Rectal smooth muscle tissue (tissue), 1 donor: ENCODE measurements around the gene INSYN2B.
"Not testable (repeated sequence)": the region's sequence is repeated elsewhere in the genome, so short reads cannot be mapped to it uniquely, and the experiment has no call there.

Source experiments
- H3K27ac ChIP-seq: one replicate; pipeline ENCODE4 v1.7.0; 2013; ENCODE audit warnings: low read depth, low read length, inconsistent platforms
- H3K27me3 ChIP-seq: one replicate; pipeline ENCODE4 v1.7.0; 2013; ENCODE audit warnings: low read length; ENCODE audit not compliant: control insufficient read depth, insufficient read depth
- H3K36me3 ChIP-seq: one replicate; pipeline ENCODE4 v1.7.0; 2013; ENCODE audit warnings: low read length; ENCODE audit not compliant: control insufficient read depth, insufficient read depth
- H3K4me1 ChIP-seq: one replicate; pipeline ENCODE4 v1.7.0; 2013; ENCODE audit warnings: low read length; ENCODE audit not compliant: control insufficient read depth, insufficient read depth
- H3K4me3 ChIP-seq: one replicate; pipeline ENCODE4 v1.7.0; 2013; ENCODE audit warnings: low read length
- H3K9ac ChIP-seq: one replicate; pipeline ENCODE4 v1.7.0; 2013; ENCODE audit warnings: low read length

The INSYN2B gene

GRCh38 chr5:169856571-169856970 lies 123.7 kb downstream of the INSYN2B start:
- Histone ChIP-seq H3K27me3 (no peaks in the 10 kb centered on the region), H3K27ac (no peak overlapping the region), H3K9ac (no peak overlapping the region), H3K4me3 (no peak overlapping the region), H3K36me3 (no peaks in the 10 kb centered on the region), H3K4me1 (no peaks in the 10 kb centered on the region)

GRCh38 chr5:169851321-169851850 lies 128.9 kb downstream of the INSYN2B start:
- H3K27ac ChIP-seq = no peak overlapping the region
- no peaks in the 10 kb centered on the region for H3K27me3 ChIP-seq
- H3K4me1 ChIP-seq = no peaks in the 10 kb centered on the region
- H3K9ac ChIP-seq = no peak overlapping the region
- no peak overlapping the region for H3K4me3 ChIP-seq
- H3K36me3 ChIP-seq = no peaks in the 10 kb centered on the region

- Histone ChIP-seq H3K4me1 (no peaks in the 10 kb centered on the region), H3K27me3 (no peaks in the 10 kb centered on the region), H3K27ac (no peak overlapping the region), H3K36me3 (no peaks in the 10 kb centered on the region), H3K4me3 (no peak overlapping the region), H3K9ac (no peak overlapping the region)
Observed at GRCh38 chr5:169850409-169850808, 129.9 kb downstream of the INSYN2B start.

GRCh38 chr5:169848792-169849191 lies 131.5 kb downstream of the INSYN2B start:
- H3K27me3 ChIP-seq = no peaks in the 10 kb centered on the region
- H3K9ac ChIP-seq = no peak overlapping the region
- H3K27ac ChIP-seq = no peak overlapping the region
- H3K4me1 ChIP-seq = no peaks in the 10 kb centered on the region
- H3K36me3 ChIP-seq = no peaks in the 10 kb centered on the region
- H3K4me3 ChIP-seq = no peak overlapping the region

GRCh38 chr5:169848271-169848670 lies 132.0 kb downstream of the INSYN2B start:
- Histone ChIP-seq H3K27me3 (no peaks in the 10 kb centered on the region), H3K4me3 (no peak overlapping the region), H3K9ac (no peak overlapping the region), H3K27ac (no peak overlapping the region), H3K4me1 (no peaks in the 10 kb centered on the region), H3K36me3 (no peaks in the 10 kb centered on the region)

GRCh38 chr5:169847519-169847918 lies 132.8 kb downstream of the INSYN2B start:
- Histone ChIP-seq H3K4me3 (no peak overlapping the region), H3K4me1 (no peaks in the 10 kb centered on the region), H3K27me3 (no peaks in the 10 kb centered on the region), H3K36me3 (no peaks in the 10 kb centered on the region), H3K9ac (no peak overlapping the region), H3K27ac (no peak overlapping the region)

GRCh38 chr5:169842699-169843098 lies 137.6 kb downstream of the INSYN2B start:
- Histone ChIP-seq H3K36me3 (no peaks in the 10 kb centered on the region), H3K27me3 (no peaks in the 10 kb centered on the region), H3K27ac (no peak overlapping the region), H3K4me1 (no peaks in the 10 kb centered on the region), H3K4me3 (no peak overlapping the region), H3K9ac (no peak overlapping the region)

GRCh38 chr5:169840405-169840804 lies 139.9 kb downstream of the INSYN2B start:
- H3K36me3 ChIP-seq = no peaks in the 10 kb centered on the region
- no peak overlapping the region for H3K9ac ChIP-seq
- H3K4me1 ChIP-seq = no peaks in the 10 kb centered on the region
- H3K27ac ChIP-seq = no peak overlapping the region
- no peaks in the 10 kb centered on the region for H3K27me3 ChIP-seq
- no peak overlapping the region for H3K4me3 ChIP-seq

- Histone ChIP-seq H3K4me1 (no peaks in the 10 kb centered on the region), H3K27ac (no peak overlapping the region), H3K9ac (no peak overlapping the region), H3K36me3 (no peaks in the 10 kb centered on the region), H3K27me3 (no peaks in the 10 kb centered on the region), H3K4me3 (no peak overlapping the region)
Observed at GRCh38 chr5:169838688-169839087, 141.6 kb downstream of the INSYN2B start.

- H3K4me1 ChIP-seq = no peaks in the 10 kb centered on the region
- no peak overlapping the region for H3K9ac ChIP-seq
- no peak overlapping the region for H3K27ac ChIP-seq
- H3K4me3 ChIP-seq = no peak overlapping the region
- no peaks in the 10 kb centered on the region for H3K27me3 ChIP-seq
- no peaks in the 10 kb centered on the region for H3K36me3 ChIP-seq
Observed at GRCh38 chr5:169837686-169838085, 142.6 kb downstream of the INSYN2B start.

- Histone ChIP-seq H3K9ac (no peak overlapping the region), H3K27me3 (no peaks in the 10 kb centered on the region), H3K4me1 (no peaks in the 10 kb centered on the region), H3K36me3 (no peaks in the 10 kb centered on the region), H3K27ac (no peak overlapping the region), H3K4me3 (no peak overlapping the region)
Observed at GRCh38 chr5:169836835-169837536, 143.3 kb downstream of the INSYN2B start.

- H3K27ac ChIP-seq, H3K9ac ChIP-seq, H3K4me3 ChIP-seq, H3K36me3 ChIP-seq, H3K27me3 ChIP-seq, H3K4me1 ChIP-seq: not testable (repeated sequence)
Observed at GRCh38 chr5:169834540-169834939, 145.8 kb downstream of the INSYN2B start.

GRCh38 chr5:169833681-169834292 lies 146.5 kb downstream of the INSYN2B start:
- not testable (repeated sequence) for H3K4me1 ChIP-seq, H3K27me3 ChIP-seq, H3K4me3 ChIP-seq, H3K36me3 ChIP-seq, H3K9ac ChIP-seq, H3K27ac ChIP-seq
